B cell (primary cell): ENCODE results near the gene ACKR2. TPM values are rescaled to one million over a fixed set of nuclear protein-coding genes. Genes with fewer than 3 reads are reported as not detected.

Experiments used
- ATAC-seq: fragments of 200-7000 bp; cut with Tn5 transposase; one replicate; pipeline ENCODE4 v1.10.0; 2021; ENCODE audit warnings: low read depth, mild to moderate bottlenecking, moderate number of reproducible peaks, moderate library complexity
- CTCF ChIA-PET: fragments of 350-600 bp; sonication (Branson Sonifier 250); formaldehyde crosslinking; loops from one replicate; lab custom pipeline; 2021; ENCODE audit warnings: antibody characterized with exemption, inconsistent platforms; lab: Charles Lee
- POLR2A ChIA-PET: fragments of 350-600 bp; sonication (Branson Sonifier 250); formaldehyde crosslinking; loops from one replicate; lab custom pipeline; 2021; ENCODE audit warnings: antibody characterized with exemption; lab: Charles Lee
- DNase-seq: peaks from one replicate; pipeline ENCODE4 v3.0.0; 2013
- H2AFZ ChIP-seq: 2 replicates; pipeline ENCODE4 v1.6.1; 2012; ENCODE audit warnings: mild to moderate bottlenecking, low read depth, low read length; ENCODE audit not compliant: insufficient read depth, poor library complexity, severe bottlenecking
- H3K27ac ChIP-seq, 2 donors: 1 replicate in 1 of 2; 2 replicates in 1 of 2; pipeline ENCODE4 v1.5.1; 2012 to 2013; ENCODE audit warnings: low read length in 2 of 2, mild to moderate bottlenecking in 2 of 2, moderate library complexity in 1 of 2
- H3K27me3 ChIP-seq, 4 experiments: fragments of 200-600 bp in 1 of 4; sonication (generic) in 1 of 4; replicated peaks in 1 of 4; 1 replicate in 2 of 4; 2 replicates in 2 of 4; pipeline versions ENCODE4 v1.6.1 to v1.7.0; 2013 to 2016; ENCODE audit warnings: low read length in 3 of 4, mild to moderate bottlenecking in 2 of 4, mixed read lengths in 1 of 4, moderate library complexity in 1 of 4; ENCODE audit not compliant: insufficient read depth in 4 of 4, control insufficient read depth in 3 of 4; ENCODE audit errors: control extremely low read depth in 1 of 4
- H3K36me3 ChIP-seq, 2 experiments: replicated peaks in 1 of 2; 1 replicate in 1 of 2; 2 replicates in 1 of 2; pipeline versions ENCODE4 v1.6.1 to v1.7.1; 2013; ENCODE audit warnings: low read length in 1 of 2; ENCODE audit not compliant: insufficient read depth in 2 of 2, control insufficient read depth in 1 of 2; ENCODE audit errors: control extremely low read depth in 1 of 2, extremely low read depth in 1 of 2
- H3K4me1 ChIP-seq, 2 donors: fragments of 200-600 bp in 1 of 2; sonication (generic) in 1 of 2; 1 replicate in 1 of 2; 2 replicates in 1 of 2; pipeline versions ENCODE4 v1.5.1 to v1.6.1; 2013 to 2017; ENCODE audit warnings: low read length in 2 of 2; ENCODE audit not compliant: control insufficient read depth in 2 of 2, insufficient read depth in 2 of 2
- H3K4me2 ChIP-seq: replicated peaks from 2 replicates; pipeline ENCODE3; 2012; ENCODE audit warnings: mild to moderate bottlenecking, low read depth, low read length; ENCODE audit not compliant: poor library complexity, severe bottlenecking
- H3K4me3 ChIP-seq, 5 experiments: fragments of 200-600 bp in 1 of 5; sonication (generic) in 1 of 5; 1 replicate in 3 of 5; 2 replicates in 2 of 5; pipeline versions ENCODE4 v1.5.1 to v1.7.0; 2011 to 2016; ENCODE audit warnings: low read length in 4 of 5, mild to moderate bottlenecking in 4 of 5, low read depth in 2 of 5, control low read depth in 1 of 5, moderate library complexity in 1 of 5; ENCODE audit not compliant: insufficient read depth in 1 of 5; ENCODE audit errors: control extremely low read depth in 1 of 5, extremely low read depth in 1 of 5
- H3K79me2 ChIP-seq: fragments of 200-600 bp; sonication (generic); one replicate; pipeline ENCODE4 v1.6.0; 2016; ENCODE audit warnings: low read length; ENCODE audit not compliant: control insufficient read depth, insufficient read depth
- H3K9ac ChIP-seq: fragments of 200-600 bp; sonication (generic); 2 replicates; pipeline ENCODE4 v1.6.1; 2017; ENCODE audit warnings: mild to moderate bottlenecking, low read length, moderate library complexity
- H3K9me3 ChIP-seq, 3 donors: one replicate each; pipeline versions ENCODE4 v1.6.1 to v1.7.1; 2013; ENCODE audit warnings: low read length in 2 of 3; ENCODE audit not compliant: control insufficient read depth in 2 of 3, insufficient read depth in 1 of 3; ENCODE audit errors: control extremely low read depth in 1 of 3
- H4K20me1 ChIP-seq: 2 replicates; pipeline ENCODE4 v1.6.0; 2012; ENCODE audit warnings: mild to moderate bottlenecking, low read length; ENCODE audit not compliant: insufficient read depth, control insufficient read depth, poor library complexity, severe bottlenecking
- H3K27ac Mint-ChIP-seq: one replicate; pipeline ENCODE4 v1.8.0; 2021; ENCODE audit warnings: mixed read lengths
- H3K27me3 Mint-ChIP-seq: one replicate; pipeline ENCODE4 v1.8.0; 2021; ENCODE audit warnings: mixed read lengths
- H3K4me1 Mint-ChIP-seq: one replicate; pipeline ENCODE4 v1.8.0; 2021; ENCODE audit warnings: mixed read lengths
- H3K4me3 Mint-ChIP-seq: one replicate; pipeline ENCODE4 v1.8.0; 2021; ENCODE audit warnings: mixed read lengths
- H3K9me3 Mint-ChIP-seq: one replicate; pipeline ENCODE4 v1.8.0; 2022; ENCODE audit warnings: mixed read lengths; ENCODE audit not compliant: insufficient read depth
- CTCF ChIP-seq: fragments of 200-600 bp; IDR thresholded peaks from one replicate; pipeline ENCODE4 v1.8.0; 2022; ENCODE audit warnings: antibody characterized with exemption, mild to moderate bottlenecking
- EZH2 ChIP-seq: IDR thresholded peaks from 2 replicates; pipeline ENCODE4 v1.6.1; 2012; ENCODE audit warnings: borderline replicate concordance, low read depth, mild to moderate bottlenecking, moderate library complexity, low read length; ENCODE audit not compliant: insufficient read depth, poor library complexity, severe bottlenecking
- WGBS: methylation state at CpG from one replicate; pipeline ENCODE4 v1.1.5; 2013; ENCODE audit warnings: missing lambda C conversion rate; ENCODE audit not compliant: insufficient coverage; 5-methylcytosine and 5-hydroxymethylcytosine counted together
- intact Hi-C: fragments of 100-400 bp; cut with micrococcal nuclease; formaldehyde crosslinking; loops from one replicate; pipeline ENCODE4 v1.10.0; 2022
- polyA plus RNA-seq: library from polyadenylated mRNA; depleted of rRNA; stranded (reverse); fragments of >200 nt; gene quantifications from 2 replicates; pipeline ENCODE4 v1.2.3, GENCODE V29; 2012
- total RNA-seq, 2 donors: library from RNA; stranded (reverse); fragments of 120-200 nt in 1 of 2; gene quantifications; 1 replicate in 1 of 2; 2 replicates in 1 of 2; pipeline versions ENCODE4 v1.2.3 to v1.2.4, GENCODE V29; 2013 to 2022

The ACKR2 gene
- total and polyA plus RNA-seq, 2 donors (not counting 1 experiment from before 2014, with no cell fraction given) = 0.31 to 1.7 TPM

DNA sequence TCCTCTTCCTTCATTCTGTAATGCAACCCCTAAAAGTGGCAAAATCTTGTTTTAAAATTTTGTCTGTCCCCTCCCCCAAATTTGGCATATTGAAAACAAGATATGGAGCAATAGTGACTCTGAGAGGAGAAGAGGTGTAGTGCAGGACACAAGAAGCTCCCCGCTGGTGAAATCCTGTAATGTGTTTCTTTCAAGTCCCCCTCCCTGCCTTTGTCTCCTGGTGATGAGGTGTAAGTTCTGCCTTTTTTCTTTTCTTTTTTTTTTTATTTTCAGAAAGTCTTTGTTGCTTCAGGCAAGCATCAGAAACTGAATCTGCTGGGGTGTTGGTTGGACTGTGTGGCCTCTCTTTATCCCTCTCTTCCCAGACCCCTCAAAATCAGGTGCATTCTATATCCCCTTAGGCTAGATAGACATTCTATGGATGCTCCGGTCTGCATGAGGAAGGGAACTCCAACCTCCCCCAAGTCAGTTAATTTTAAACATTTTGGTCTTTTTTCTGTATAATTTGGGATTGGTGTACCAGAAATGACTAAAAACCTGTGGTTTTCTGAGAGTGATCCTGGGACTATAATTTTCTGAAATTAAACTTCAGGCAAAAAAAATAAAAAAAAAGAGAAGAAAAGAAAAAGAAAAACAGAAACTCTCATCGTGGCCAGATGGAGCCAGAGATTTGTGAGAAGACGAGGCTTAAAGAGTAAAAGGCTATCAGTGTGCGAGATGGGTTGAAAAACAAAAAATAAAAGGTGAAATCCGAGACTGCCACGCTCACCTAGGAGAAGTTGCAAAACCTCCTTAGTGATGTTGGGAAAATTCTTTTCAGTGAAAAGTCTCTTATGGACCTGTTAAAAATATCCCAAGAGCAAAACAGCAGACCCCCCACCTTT, 21.4 kb downstream of the ACKR2 start:
- POLR2A ChIA-PET = no interaction called here
- ATAC-seq = no peak
- 18% methylated on average over 4 of the region's 7 CpGs for WGBS

More for the DNA sequence above, 21.4 kb downstream of the ACKR2 start:
- no peak overlapping the region for H3K4me2 ChIP-seq
- no peaks in the 10 kb centered on the region for H4K20me1 ChIP-seq
- no peak overlapping the region for H3K27ac ChIP-seq
- no peaks in the 10 kb centered on the region for H3K36me3 ChIP-seq
- Mint-ChIP-seq H3K27me3 (peaks cover 15% of the 10 kb centered on the region), H3K9me3 (no peaks in the 10 kb centered on the region), H3K4me3 (no peak overlapping the region), H3K4me1 (peaks cover 4% of the 10 kb centered on the region), H3K27ac (no peak overlapping the region)
- no peak for DNase-seq
- no peaks in the 10 kb centered on the region for H3K79me2 ChIP-seq
- H3K9me3 ChIP-seq = no peaks in the 10 kb centered on the region
- CTCF ChIA-PET = interaction anchor here (0.8 to 3.4 kb wide), 20 partner anchors 9 to 248 kb away, joined by 3 to 65 read pairs (median 5); partner anchors contain the start of genes CYP8B1 and HIGD1A
- H3K4me1 ChIP-seq = no peaks in the 10 kb centered on the region
- no peak overlapping the region for H3K4me3 ChIP-seq
- peak overlapping the region; percentile 7 for H2AFZ ChIP-seq
- no peaks in the 10 kb centered on the region for H3K27me3 ChIP-seq
- H3K9ac ChIP-seq = no peak overlapping the region
- intact Hi-C loops = loop anchor here (1.0 to 2.0 kb wide), 3 partner anchors 26 to 51 kb away; partner anchors contain the start of gene HIGD1A
- TF ChIP-seq EZH2 = no peak
- no peak for TF ChIP-seq CTCF
